DND-41 (cell line): ENCODE measurements around the gene VPS18.

Source experiments
- ATAC-seq: fragments of 200-7000 bp; cut with Tn5 transposase; 3 replicates; pipeline ENCODE4 v1.9.1; 2021; ENCODE audit warnings: low read depth; ENCODE audit not compliant: insufficient read depth
- DNase-seq: peaks from one replicate; pipeline ENCODE4 v3.0.0-alpha.2; 2020
- H2AFZ ChIP-seq: 2 replicates; pipeline ENCODE4 v1.6.0; 2012; ENCODE audit warnings: low read depth, low read length
- H3K27ac ChIP-seq: 2 replicates; pipeline ENCODE4 v1.5.1; 2012; ENCODE audit warnings: low read length, inconsistent platforms
- H3K27me3 ChIP-seq: fragments of 200-600 bp; sonication (generic); 2 replicates; pipeline ENCODE4 v1.6.0; 2012; ENCODE audit warnings: low read length, mild to moderate bottlenecking, inconsistent platforms; ENCODE audit not compliant: insufficient read depth, poor library complexity
- H3K36me3 ChIP-seq: 2 replicates; pipeline ENCODE4 v1.5.1; 2012; ENCODE audit warnings: low read length, inconsistent platforms; ENCODE audit not compliant: insufficient read depth
- H3K4me1 ChIP-seq: 2 replicates; pipeline ENCODE4 v1.5.1; 2012; ENCODE audit warnings: mild to moderate bottlenecking, low read length; ENCODE audit not compliant: insufficient read depth
- H3K4me2 ChIP-seq: 2 replicates; pipeline ENCODE4 v1.6.0; 2012; ENCODE audit warnings: mild to moderate bottlenecking, moderate library complexity, low read length, inconsistent platforms; ENCODE audit not compliant: insufficient read depth
- H3K4me3 ChIP-seq, 2 experiments: fragments of 200-600 bp in 1 of 2; shearing (Covaris generic) in 1 of 2; 2 replicates each; pipeline ENCODE4 v1.5.1; 2012 to 2016; ENCODE audit warnings: inconsistent platforms in 2 of 2, low read length in 2 of 2, mild to moderate bottlenecking in 2 of 2, low read depth in 1 of 2, moderate library complexity in 1 of 2
- H3K79me2 ChIP-seq: 2 replicates; pipeline ENCODE4 v1.6.0; 2012; ENCODE audit warnings: low read length, inconsistent platforms; ENCODE audit not compliant: insufficient read depth
- H3K9ac ChIP-seq: 2 replicates; pipeline ENCODE4 v1.6.0; 2012; ENCODE audit warnings: low read depth, mild to moderate bottlenecking, inconsistent platforms, low read length, moderate library complexity
- H3K9me3 ChIP-seq: 2 replicates; pipeline ENCODE4 v1.5.1; 2012; ENCODE audit warnings: low read length, moderate library complexity, mild to moderate bottlenecking, inconsistent platforms; ENCODE audit not compliant: insufficient read depth, severe bottlenecking
- H4K20me1 ChIP-seq: 2 replicates; pipeline ENCODE4 v1.6.0; 2012; ENCODE audit warnings: low read length; ENCODE audit not compliant: insufficient read depth
- CTCF ChIP-seq: IDR thresholded peaks from 2 replicates; pipeline ENCODE4 v1.5.1; 2012; ENCODE audit warnings: borderline replicate concordance, low read length, moderate library complexity, mild to moderate bottlenecking; ENCODE audit not compliant: poor library complexity, severe bottlenecking; ENCODE audit errors: extremely low read depth
- EZH2 ChIP-seq: IDR thresholded peaks from 3 replicates; pipeline ENCODE4 v1.6.1; 2012; ENCODE audit warnings: borderline replicate concordance, low read depth, mild to moderate bottlenecking, moderate library complexity, low read length, inconsistent platforms; ENCODE audit not compliant: severe bottlenecking

Gene VPS18

GRCh38 chr15:40854161-40854560, 40.1 kb upstream of the VPS18 start:
- H3K4me2 ChIP-seq, result no peak overlapping the region
- TF ChIP-seq EZH2 (no peak), CTCF (no peak)
- H3K4me3 ChIP-seq, result no peak overlapping the region
- no peaks in the 10 kb centered on the region for H3K79me2 ChIP-seq
- no peak overlapping the region for H2AFZ ChIP-seq
- H3K27me3 ChIP-seq, result no peaks in the 10 kb centered on the region
- no peak overlapping the region for H3K27ac ChIP-seq
- H4K20me1 ChIP-seq, result no peaks in the 10 kb centered on the region
- H3K4me1 ChIP-seq, result peaks cover 9% of the 10 kb centered on the region
- DNase-seq (no peak), ATAC-seq (no peak)
- H3K9me3 ChIP-seq, result no peaks in the 10 kb centered on the region
- H3K36me3 ChIP-seq, result no peaks in the 10 kb centered on the region
- H3K9ac ChIP-seq, result no peak overlapping the region

GRCh38 chr15:40855706-40856234, 38.5 kb upstream of the VPS18 start:
- no peak for ATAC-seq

GRCh38 chr15:40856746-40857145, 37.5 kb upstream of the VPS18 start:
- ATAC-seq (no peak), DNase-seq (no peak)
- H3K4me3 ChIP-seq, result no peak overlapping the region
- peak overlapping the region; percentile 65; the same call in 1 of the 2 replicates for H2AFZ ChIP-seq
- H3K9me3 ChIP-seq, result no peaks in the 10 kb centered on the region
- no peak overlapping the region for H3K4me2 ChIP-seq
- H4K20me1 ChIP-seq, result no peaks in the 10 kb centered on the region
- no peaks in the 10 kb centered on the region for H3K79me2 ChIP-seq
- no peaks in the 10 kb centered on the region for H3K27me3 ChIP-seq
- H3K27ac ChIP-seq, result no peak overlapping the region
- TF ChIP-seq EZH2, result no peak
- TF ChIP-seq CTCF, result no peak
- no peaks in the 10 kb centered on the region for H3K36me3 ChIP-seq
- no peak overlapping the region for H3K9ac ChIP-seq
- peaks cover 9% of the 10 kb centered on the region for H3K4me1 ChIP-seq

More at GRCh38 chr15:40855706-40856234, 38.5 kb upstream of the VPS18 start:
- Histone ChIP-seq H3K4me1 (peaks cover 9% of the 10 kb centered on the region), H3K27ac (no peak overlapping the region), H3K36me3 (no peaks in the 10 kb centered on the region), H3K4me3 (no peak overlapping the region), H3K27me3 (no peaks in the 10 kb centered on the region), H2AFZ (no peak overlapping the region), H3K9ac (no peak overlapping the region), H3K79me2 (no peaks in the 10 kb centered on the region), H3K9me3 (no peaks in the 10 kb centered on the region), H3K4me2 (no peak overlapping the region), H4K20me1 (no peaks in the 10 kb centered on the region)
- TF ChIP-seq EZH2 (no peak), CTCF (no peak)
- no peak for DNase-seq
